ENCODE measurements around the gene LARP6.

- TF ChIP-seq CTCF (IDR thresholded peaks at IDR 0.05) = no peak
- TF ChIP-seq POLR2A (IDR thresholded peaks at IDR 0.05) = no peak
Measured at GRCh38 chr15:70802629-70803028, 51.3 kb downstream of the LARP6 start.

Measured in testis (tissue), 2 donors.